GM06990 (cell line): ENCODE data around the gene POPDC3.
"Not testable (repeated sequence)": the region's sequence is repeated elsewhere in the genome, so short reads cannot be mapped to it uniquely, and the experiment has no call there.

Source experiments
- DNase-seq: peaks from one replicate; pipeline ENCODE4 v3.0.0-alpha.2; 2011; ENCODE audit not compliant: insufficient read length; ENCODE audit errors: extremely low read depth
- H3K27me3 ChIP-seq: replicated peaks from 2 replicates; pipeline ENCODE4 v1.6.0; 2011; ENCODE audit warnings: low read length; ENCODE audit not compliant: control insufficient read depth, insufficient read depth
- H3K36me3 ChIP-seq: 2 replicates; pipeline ENCODE4 v1.5.1; 2011; ENCODE audit warnings: low read length; ENCODE audit not compliant: control insufficient read depth, insufficient read depth
- H3K4me3 ChIP-seq: replicated peaks from 2 replicates; pipeline ENCODE4 v1.5.1; 2011; ENCODE audit warnings: low read depth, mild to moderate bottlenecking, control low read depth, low read length
- CTCF ChIP-seq: IDR thresholded peaks from 2 replicates; pipeline ENCODE4 v1.5.1; 2011; ENCODE audit warnings: low read length, control low read depth, mild to moderate bottlenecking, inconsistent platforms; ENCODE audit not compliant: insufficient read depth, poor library complexity, severe bottlenecking

Gene POPDC3, protein sequence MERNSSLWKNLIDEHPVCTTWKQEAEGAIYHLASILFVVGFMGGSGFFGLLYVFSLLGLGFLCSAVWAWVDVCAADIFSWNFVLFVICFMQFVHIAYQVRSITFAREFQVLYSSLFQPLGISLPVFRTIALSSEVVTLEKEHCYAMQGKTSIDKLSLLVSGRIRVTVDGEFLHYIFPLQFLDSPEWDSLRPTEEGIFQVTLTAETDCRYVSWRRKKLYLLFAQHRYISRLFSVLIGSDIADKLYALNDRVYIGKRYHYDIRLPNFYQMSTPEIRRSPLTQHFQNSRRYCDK

GRCh38 chr6:105179244-105180065 is at the start of gene POPDC3:
Gene POPDC3, minus strand, starts transcription at chr6:105180014. Its CDS starts 18,105 bp downstream, at chr6:105161909.
- no peaks in the 10 kb centered on the region for H3K36me3 ChIP-seq
- TF ChIP-seq CTCF, result no peak
- peak within 1 kb of the TSS; percentile 44 for H3K4me3 ChIP-seq
- peak; percentile 15 for DNase-seq
- H3K27me3 ChIP-seq, result peaks cover 2% of the 10 kb centered on the region; the same call in 1 of the 2 replicates

DNA sequence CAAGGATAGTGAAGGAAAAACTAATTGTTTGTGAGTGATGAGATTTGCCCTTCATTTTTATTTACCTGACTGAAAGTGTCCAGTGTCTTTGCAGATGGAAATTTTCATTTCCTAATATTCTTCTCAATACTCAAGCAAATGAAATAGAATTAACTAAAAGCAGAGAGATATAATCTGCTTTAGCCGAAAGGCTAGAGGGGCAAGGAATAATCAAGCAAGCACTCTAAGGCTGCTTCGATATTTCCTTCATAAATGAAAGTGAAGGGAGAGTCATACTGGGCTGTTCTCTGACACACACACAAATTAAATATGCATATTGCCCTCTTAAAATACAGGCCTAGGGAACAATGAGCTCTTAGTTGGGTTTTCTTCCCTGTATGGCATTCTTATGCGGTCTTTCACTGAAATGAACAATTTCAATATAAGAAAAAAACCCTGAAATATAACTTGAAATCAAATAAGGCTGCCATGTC is 47.5 kb upstream of the POPDC3 start:
- Histone ChIP-seq H3K27me3 (no peaks in the 10 kb centered on the region), H3K36me3 (no peaks in the 10 kb centered on the region), H3K4me3 (no peak overlapping the region)
- no peak for TF ChIP-seq CTCF
- DNase-seq, result no peak

DNA sequence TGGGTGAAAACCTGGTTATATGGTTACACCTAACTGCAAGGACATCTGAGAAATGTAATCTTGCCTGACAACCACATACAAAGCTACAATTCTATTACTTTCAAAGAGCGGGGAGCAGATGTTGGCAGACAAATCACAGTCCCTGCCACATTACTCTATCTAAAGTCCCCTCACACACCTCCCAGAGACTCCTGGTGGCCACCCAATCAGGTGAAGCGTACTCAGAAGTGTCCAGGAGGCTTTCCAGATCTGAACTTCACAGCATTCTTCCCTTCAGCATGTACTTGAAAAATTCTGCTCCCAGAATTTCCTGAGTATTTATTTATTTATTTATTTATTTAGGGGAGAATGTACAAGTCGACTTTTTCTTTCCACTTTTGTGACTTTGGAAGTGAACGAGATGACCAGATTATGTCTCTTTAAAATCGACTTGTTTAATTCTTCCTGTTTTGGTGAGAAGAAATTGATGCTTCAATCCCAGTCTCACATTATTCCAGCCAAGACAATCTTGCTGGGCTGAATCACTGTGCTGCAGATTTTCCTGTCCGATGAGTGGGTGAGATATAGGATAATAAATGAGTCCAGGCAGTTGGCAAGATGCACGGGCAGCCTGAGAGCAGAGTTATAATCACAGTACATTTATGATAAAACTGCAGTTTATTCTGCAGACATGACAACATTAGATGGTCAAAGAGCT is 46.9 kb upstream of the POPDC3 start:
- no peaks in the 10 kb centered on the region for H3K36me3 ChIP-seq
- no peak for TF ChIP-seq CTCF
- no peak overlapping the region for H3K4me3 ChIP-seq

GRCh38 chr6:105223242-105223641 is 43.4 kb upstream of the POPDC3 start:
- H3K27me3 ChIP-seq, result no peaks in the 10 kb centered on the region
- H3K4me3 ChIP-seq, result no peak overlapping the region
- no peak for DNase-seq
- TF ChIP-seq CTCF, result no peak
- H3K36me3 ChIP-seq, result no peaks in the 10 kb centered on the region

More for the DNA sequence above, 46.9 kb upstream of the POPDC3 start:
- no peak for DNase-seq
- H3K27me3 ChIP-seq, result no peaks in the 10 kb centered on the region

DNA sequence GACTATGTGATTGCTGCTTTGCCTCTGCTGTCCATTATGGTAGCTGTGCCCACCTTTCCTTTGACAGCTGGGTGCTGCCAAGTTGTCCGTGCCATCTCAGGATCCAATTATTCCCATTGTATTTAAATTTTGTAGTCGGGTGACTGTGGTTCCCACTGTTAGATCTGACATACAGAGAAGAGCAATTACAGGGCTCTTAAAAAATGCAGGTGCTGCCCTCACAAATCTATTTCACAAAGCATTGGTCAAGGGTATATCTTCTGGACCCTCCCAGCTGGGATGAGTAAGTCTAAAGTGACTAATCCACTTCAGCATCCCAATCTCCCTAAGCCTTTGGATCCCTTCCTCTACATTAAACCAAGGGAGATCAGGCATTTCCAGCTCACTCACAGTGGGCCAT is 41.4 kb upstream of the POPDC3 start:
- H3K4me3 ChIP-seq, H3K27me3 ChIP-seq, H3K36me3 ChIP-seq, DNase-seq: not testable (repeated sequence)

DNA sequence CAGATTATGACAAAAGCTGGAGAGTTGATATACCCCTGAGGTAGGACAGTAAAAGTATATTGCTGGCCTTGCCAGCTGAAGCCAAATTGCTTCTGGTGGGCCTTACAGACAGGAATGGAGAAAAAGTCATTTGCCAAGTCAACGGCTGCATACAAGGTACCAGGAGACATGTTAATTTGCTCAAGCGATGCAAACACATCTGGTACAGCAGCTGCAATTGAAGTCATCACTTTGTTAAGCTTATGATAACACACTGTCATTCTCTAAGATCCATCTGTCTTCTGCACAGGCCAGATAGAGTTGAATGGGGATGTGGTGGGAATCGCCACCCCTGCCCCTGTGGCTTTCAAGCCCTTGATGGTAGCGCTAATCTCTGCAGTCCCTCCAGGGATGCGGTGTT is 40.4 kb upstream of the POPDC3 start:
- Histone ChIP-seq H3K36me3 (no peaks in the 10 kb centered on the region), H3K4me3 (no peak overlapping the region), H3K27me3 (no peaks in the 10 kb centered on the region)
- DNase-seq, result no peak
- TF ChIP-seq CTCF, result no peak

- H3K4me3 ChIP-seq, DNase-seq, H3K27me3 ChIP-seq, H3K36me3 ChIP-seq: not testable (repeated sequence)
Measured at GRCh38 chr6:105219218-105219617, 39.4 kb upstream of the POPDC3 start.
